HEK293 (cell line): ENCODE results near the gene PIP5KL1.

ENCODE experiments used
- BCL11A ChIP-seq: fragments of 450-650 bp; formaldehyde crosslinking; IDR thresholded peaks from 2 replicates; pipeline ENCODE4 v1.5.1; 2016; ENCODE audit warnings: low read depth, missing biosample characterization, missing genetic modification characterization
- MYNN ChIP-seq: fragments of 450-650 bp; formaldehyde crosslinking; IDR thresholded peaks from 2 replicates; pipeline ENCODE4 v1.5.1; 2016; ENCODE audit warnings: missing biosample characterization, missing genetic modification characterization, borderline replicate concordance
- PRDM1 ChIP-seq: fragments of 450-650 bp; formaldehyde crosslinking; IDR thresholded peaks from 2 replicates; pipeline ENCODE4; 2016; ENCODE audit warnings: missing biosample characterization, missing genetic modification characterization
- REPIN1 ChIP-seq: fragments of 450-650 bp; formaldehyde crosslinking; IDR thresholded peaks from 2 replicates; pipeline ENCODE4 v1.5.1; 2017; ENCODE audit warnings: missing biosample characterization, missing genetic modification characterization, low read depth
- ZBTB1 ChIP-seq: fragments of 450-650 bp; formaldehyde crosslinking; IDR thresholded peaks from 2 replicates; pipeline ENCODE4 v1.5.1; 2016; ENCODE audit warnings: missing biosample characterization, missing genetic modification characterization
- ZEB2 ChIP-seq: fragments of 450-650 bp; formaldehyde crosslinking; IDR thresholded peaks from 2 replicates; pipeline ENCODE4 v1.5.1; 2016; ENCODE audit warnings: missing biosample characterization, missing genetic modification characterization
- ZFP37 ChIP-seq: fragments of 450-650 bp; formaldehyde crosslinking; IDR thresholded peaks from 2 replicates; pipeline ENCODE4 v1.5.1; 2016; ENCODE audit warnings: missing biosample characterization, missing genetic modification characterization
- ZNF133 ChIP-seq: fragments of 450-650 bp; formaldehyde crosslinking; IDR thresholded peaks from 2 replicates; pipeline ENCODE4 v1.5.1; 2016; ENCODE audit warnings: missing biosample characterization, missing genetic modification characterization
- ZNF16 ChIP-seq: fragments of 450-650 bp; formaldehyde crosslinking; IDR thresholded peaks from 2 replicates; pipeline ENCODE4 v1.5.1; 2016; ENCODE audit warnings: low read depth, missing biosample characterization, missing genetic modification characterization
- ZNF248 ChIP-seq: fragments of 450-650 bp; formaldehyde crosslinking; IDR thresholded peaks from 2 replicates; pipeline ENCODE4 v1.5.1; 2017; ENCODE audit warnings: missing biosample characterization, missing genetic modification characterization
- ZNF292 ChIP-seq: fragments of 450-650 bp; formaldehyde crosslinking; IDR thresholded peaks from 2 replicates; pipeline ENCODE4 v1.5.1; 2016; ENCODE audit warnings: low read depth, missing biosample characterization, missing genetic modification characterization, borderline replicate concordance
- ZNF324 ChIP-seq: fragments of 450-650 bp; formaldehyde crosslinking; IDR thresholded peaks from 2 replicates; pipeline ENCODE4 v1.5.1; 2016; ENCODE audit warnings: missing biosample characterization, missing genetic modification characterization
- ZNF335 ChIP-seq: fragments of 450-650 bp; formaldehyde crosslinking; conservative IDR thresholded peaks from 2 replicates; pipeline ENCODE4 v1.5.1; 2016; ENCODE audit warnings: missing biosample characterization, missing genetic modification characterization
- ZNF354C ChIP-seq: fragments of 450-650 bp; formaldehyde crosslinking; IDR thresholded peaks from 2 replicates; pipeline ENCODE4 v1.5.1; 2016; ENCODE audit warnings: missing biosample characterization, missing genetic modification characterization, low read depth, borderline replicate concordance
- ZNF366 ChIP-seq: fragments of 450-650 bp; formaldehyde crosslinking; conservative IDR thresholded peaks from 2 replicates; pipeline ENCODE4 v1.5.1; 2016; ENCODE audit warnings: missing biosample characterization, missing genetic modification characterization
- ZNF514 ChIP-seq: fragments of 450-650 bp; formaldehyde crosslinking; IDR thresholded peaks from 2 replicates; pipeline ENCODE4 v1.5.1; 2016; ENCODE audit warnings: missing biosample characterization, missing genetic modification characterization
- ZNF544 ChIP-seq: fragments of 450-650 bp; formaldehyde crosslinking; IDR thresholded peaks from 2 replicates; pipeline ENCODE4 v1.5.0; 2017; ENCODE audit warnings: missing biosample characterization, missing genetic modification characterization
- ZNF548 ChIP-seq: fragments of 450-650 bp; formaldehyde crosslinking; IDR thresholded peaks from 2 replicates; pipeline ENCODE4 v1.5.1; 2016; ENCODE audit warnings: missing biosample characterization, missing genetic modification characterization
- ZNF549 ChIP-seq: fragments of 450-650 bp; IDR thresholded peaks from 2 replicates; pipeline ENCODE4 v1.5.1; 2018; ENCODE audit warnings: missing biosample characterization, missing genetic modification characterization, mild to moderate bottlenecking, inconsistent platforms, moderate library complexity
- ZNF555 ChIP-seq: fragments of 450-650 bp; formaldehyde crosslinking; conservative IDR thresholded peaks from 2 replicates; pipeline ENCODE4 v1.5.1; 2017; ENCODE audit warnings: missing biosample characterization, mild to moderate bottlenecking, missing genetic modification characterization, inconsistent platforms
- ZNF623 ChIP-seq: fragments of 450-650 bp; formaldehyde crosslinking; IDR thresholded peaks from 2 replicates; pipeline ENCODE4 v1.5.1; 2016; ENCODE audit warnings: missing biosample characterization, missing genetic modification characterization
- ZNF626 ChIP-seq: fragments of 450-650 bp; sonication (Bioruptor Pico); formaldehyde crosslinking; IDR thresholded peaks from 2 replicates; pipeline ENCODE4 v1.5.1; 2018; ENCODE audit warnings: missing biosample characterization, missing genetic modification characterization, inconsistent platforms
- ZNF660 ChIP-seq: fragments of 450-650 bp; IDR thresholded peaks from 2 replicates; pipeline ENCODE4 v1.5.1; 2018; ENCODE audit warnings: missing biosample characterization, mild to moderate bottlenecking, missing genetic modification characterization
- ZNF701 ChIP-seq: fragments of 450-650 bp; formaldehyde crosslinking; IDR thresholded peaks from 2 replicates; pipeline ENCODE4 v1.5.1; 2016; ENCODE audit warnings: missing biosample characterization, missing genetic modification characterization
- ZNF837 ChIP-seq: fragments of 450-650 bp; formaldehyde crosslinking; IDR thresholded peaks from 2 replicates; pipeline ENCODE4 v1.5.1; 2016; ENCODE audit warnings: missing biosample characterization, missing genetic modification characterization
- TF ChIP-seq, protein P1 (sequence below): sonication (generic); formaldehyde crosslinking; IDR thresholded peaks from 2 replicates; pipeline ENCODE4 v1.8.1; 2022; ENCODE audit warnings: mild to moderate bottlenecking, moderate library complexity, missing genetic modification reagents
- TF ChIP-seq, protein P2 (sequence below): fragments of 450-650 bp; formaldehyde crosslinking; IDR thresholded peaks from 2 replicates; pipeline ENCODE4 v1.5.1; 2016; ENCODE audit warnings: missing biosample characterization, missing genetic modification characterization, low read depth
- TF ChIP-seq, protein P3 (sequence below): fragments of 450-650 bp; formaldehyde crosslinking; IDR thresholded peaks from 2 replicates; pipeline ENCODE4 v1.5.1; 2017; ENCODE audit warnings: missing biosample characterization, missing genetic modification characterization
- TF ChIP-seq, protein P4 (sequence below): fragments of 450-650 bp; formaldehyde crosslinking; IDR thresholded peaks from 2 replicates; pipeline ENCODE4 v1.5.1; 2017; ENCODE audit warnings: missing biosample characterization, missing genetic modification characterization
- TF ChIP-seq, protein P5 (sequence below): fragments of 450-650 bp; formaldehyde crosslinking; IDR thresholded peaks from 2 replicates; pipeline ENCODE4 v1.5.1; 2016; ENCODE audit warnings: missing biosample characterization, missing genetic modification characterization
- TF ChIP-seq, protein P6 (sequence below): fragments of 450-650 bp; formaldehyde crosslinking; optimal IDR thresholded peaks from 2 replicates; pipeline ENCODE3; 2016; ENCODE audit warnings: missing biosample characterization, mild to moderate bottlenecking, missing genetic modification characterization

PIP5KL1 gene

DNA sequence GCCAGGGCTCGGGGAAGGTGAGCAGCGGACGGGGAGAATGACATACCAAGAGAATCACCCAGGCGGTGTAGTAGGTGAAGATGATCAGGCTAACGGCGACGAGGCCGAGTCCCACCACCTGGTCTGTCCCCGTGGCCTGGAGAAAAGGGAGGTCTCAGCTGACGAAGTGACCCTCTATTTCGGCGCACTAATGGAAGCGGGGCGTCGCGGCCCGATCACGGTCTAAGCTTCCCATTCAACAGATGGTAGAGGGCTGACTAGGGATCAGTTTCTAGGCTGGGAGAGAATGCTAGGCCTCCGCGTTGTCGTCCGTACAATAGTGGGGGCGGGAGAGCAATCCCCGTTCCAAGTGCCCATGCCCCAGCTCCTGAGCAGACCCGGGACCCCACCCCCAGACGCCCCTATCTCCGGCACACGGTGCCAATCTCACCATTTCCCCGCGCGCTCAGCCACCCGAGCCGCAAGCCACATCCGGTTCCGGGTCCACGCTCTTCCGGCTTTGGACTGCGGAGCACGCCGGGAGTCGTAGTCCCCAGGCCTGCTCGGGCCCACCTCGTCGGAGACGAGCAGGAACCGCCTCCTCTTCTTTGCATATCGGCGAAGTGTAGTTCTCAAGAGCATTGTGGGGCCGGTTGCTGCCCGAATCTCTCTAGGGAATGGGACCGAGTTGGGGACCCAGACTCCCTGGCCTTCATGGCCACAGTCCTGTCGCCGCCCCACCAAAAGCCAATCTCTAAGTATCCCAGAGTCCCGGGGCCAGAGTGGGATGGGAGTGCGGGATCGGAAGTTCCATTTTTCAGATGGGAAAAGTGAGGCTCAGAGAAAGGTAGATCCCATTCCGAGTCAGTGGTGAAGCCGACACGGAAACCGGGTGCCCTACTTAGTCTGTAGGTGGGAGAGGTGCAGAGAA lies 7.1 kb upstream of the PIP5KL1 start, which contains the start of gene DPM2 (continued):
- TF ChIP-seq ZNF16 (no peak), ZNF555 (tag by site-specific recombination) (no peak), REPIN1 (tag by site-specific recombination) (no peak), ZNF248 (tag by site-specific recombination) (no peak), ZNF354C (tag by site-specific recombination) (no peak), ZNF549 (tag by site-specific recombination) (no peak), MYNN (tag by site-specific recombination) (no peak), ZNF335 (tag by site-specific recombination) (peak; percentile 68), ZNF837 (tag by site-specific recombination) (no peak), BCL11A (tag by site-specific recombination) (no peak), ZBTB1 (tag by site-specific recombination) (no peak), ZNF701 (no peak), ZNF626 (tag by site-specific recombination) (no peak), ZNF514 (tag by site-specific recombination) (no peak), ZNF366 (tag by site-specific recombination) (no peak), ZNF660 (tag by site-specific recombination) (no peak), ZNF544 (tag by site-specific recombination) (no peak), ZNF133 (tag by site-specific recombination) (no peak), ZEB2 (tag by site-specific recombination) (no peak), ZNF623 (tag by site-specific recombination) (no peak), ZNF548 (tag by site-specific recombination) (no peak), ZNF324 (0 out of 2 replicates have a peak, but pooled peaks have one; percentile 4), PRDM1 (tag by site-specific recombination) (no peak), ZNF292 (tag by site-specific recombination) (no peak), ZFP37 (tag by site-specific recombination) (no peak)
- TF ChIP-seq, protein P1, sequence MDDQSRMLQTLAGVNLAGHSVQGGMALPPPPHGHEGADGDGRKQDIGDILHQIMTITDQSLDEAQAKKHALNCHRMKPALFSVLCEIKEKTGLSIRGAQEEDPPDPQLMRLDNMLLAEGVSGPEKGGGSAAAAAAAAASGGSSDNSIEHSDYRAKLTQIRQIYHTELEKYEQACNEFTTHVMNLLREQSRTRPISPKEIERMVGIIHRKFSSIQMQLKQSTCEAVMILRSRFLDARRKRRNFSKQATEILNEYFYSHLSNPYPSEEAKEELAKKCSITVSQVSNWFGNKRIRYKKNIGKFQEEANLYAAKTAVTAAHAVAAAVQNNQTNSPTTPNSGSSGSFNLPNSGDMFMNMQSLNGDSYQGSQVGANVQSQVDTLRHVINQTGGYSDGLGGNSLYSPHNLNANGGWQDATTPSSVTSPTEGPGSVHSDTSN (CRISPR knock-in tag) = no peak
- TF ChIP-seq, protein P2, sequence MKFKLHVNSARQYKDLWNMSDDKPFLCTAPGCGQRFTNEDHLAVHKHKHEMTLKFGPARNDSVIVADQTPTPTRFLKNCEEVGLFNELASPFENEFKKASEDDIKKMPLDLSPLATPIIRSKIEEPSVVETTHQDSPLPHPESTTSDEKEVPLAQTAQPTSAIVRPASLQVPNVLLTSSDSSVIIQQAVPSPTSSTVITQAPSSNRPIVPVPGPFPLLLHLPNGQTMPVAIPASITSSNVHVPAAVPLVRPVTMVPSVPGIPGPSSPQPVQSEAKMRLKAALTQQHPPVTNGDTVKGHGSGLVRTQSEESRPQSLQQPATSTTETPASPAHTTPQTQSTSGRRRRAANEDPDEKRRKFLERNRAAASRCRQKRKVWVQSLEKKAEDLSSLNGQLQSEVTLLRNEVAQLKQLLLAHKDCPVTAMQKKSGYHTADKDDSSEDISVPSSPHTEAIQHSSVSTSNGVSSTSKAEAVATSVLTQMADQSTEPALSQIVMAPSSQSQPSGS (tag by site-specific recombination) = no peak
- TF ChIP-seq, protein P3, sequence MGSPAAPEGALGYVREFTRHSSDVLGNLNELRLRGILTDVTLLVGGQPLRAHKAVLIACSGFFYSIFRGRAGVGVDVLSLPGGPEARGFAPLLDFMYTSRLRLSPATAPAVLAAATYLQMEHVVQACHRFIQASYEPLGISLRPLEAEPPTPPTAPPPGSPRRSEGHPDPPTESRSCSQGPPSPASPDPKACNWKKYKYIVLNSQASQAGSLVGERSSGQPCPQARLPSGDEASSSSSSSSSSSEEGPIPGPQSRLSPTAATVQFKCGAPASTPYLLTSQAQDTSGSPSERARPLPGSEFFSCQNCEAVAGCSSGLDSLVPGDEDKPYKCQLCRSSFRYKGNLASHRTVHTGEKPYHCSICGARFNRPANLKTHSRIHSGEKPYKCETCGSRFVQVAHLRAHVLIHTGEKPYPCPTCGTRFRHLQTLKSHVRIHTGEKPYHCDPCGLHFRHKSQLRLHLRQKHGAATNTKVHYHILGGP = no peak
- TF ChIP-seq, protein P4, sequence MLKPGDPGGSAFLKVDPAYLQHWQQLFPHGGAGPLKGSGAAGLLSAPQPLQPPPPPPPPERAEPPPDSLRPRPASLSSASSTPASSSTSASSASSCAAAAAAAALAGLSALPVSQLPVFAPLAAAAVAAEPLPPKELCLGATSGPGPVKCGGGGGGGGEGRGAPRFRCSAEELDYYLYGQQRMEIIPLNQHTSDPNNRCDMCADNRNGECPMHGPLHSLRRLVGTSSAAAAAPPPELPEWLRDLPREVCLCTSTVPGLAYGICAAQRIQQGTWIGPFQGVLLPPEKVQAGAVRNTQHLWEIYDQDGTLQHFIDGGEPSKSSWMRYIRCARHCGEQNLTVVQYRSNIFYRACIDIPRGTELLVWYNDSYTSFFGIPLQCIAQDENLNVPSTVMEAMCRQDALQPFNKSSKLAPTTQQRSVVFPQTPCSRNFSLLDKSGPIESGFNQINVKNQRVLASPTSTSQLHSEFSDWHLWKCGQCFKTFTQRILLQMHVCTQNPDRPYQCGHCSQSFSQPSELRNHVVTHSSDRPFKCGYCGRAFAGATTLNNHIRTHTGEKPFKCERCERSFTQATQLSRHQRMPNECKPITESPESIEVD (tag by site-specific recombination) = no peak
- TF ChIP-seq, protein P5, sequence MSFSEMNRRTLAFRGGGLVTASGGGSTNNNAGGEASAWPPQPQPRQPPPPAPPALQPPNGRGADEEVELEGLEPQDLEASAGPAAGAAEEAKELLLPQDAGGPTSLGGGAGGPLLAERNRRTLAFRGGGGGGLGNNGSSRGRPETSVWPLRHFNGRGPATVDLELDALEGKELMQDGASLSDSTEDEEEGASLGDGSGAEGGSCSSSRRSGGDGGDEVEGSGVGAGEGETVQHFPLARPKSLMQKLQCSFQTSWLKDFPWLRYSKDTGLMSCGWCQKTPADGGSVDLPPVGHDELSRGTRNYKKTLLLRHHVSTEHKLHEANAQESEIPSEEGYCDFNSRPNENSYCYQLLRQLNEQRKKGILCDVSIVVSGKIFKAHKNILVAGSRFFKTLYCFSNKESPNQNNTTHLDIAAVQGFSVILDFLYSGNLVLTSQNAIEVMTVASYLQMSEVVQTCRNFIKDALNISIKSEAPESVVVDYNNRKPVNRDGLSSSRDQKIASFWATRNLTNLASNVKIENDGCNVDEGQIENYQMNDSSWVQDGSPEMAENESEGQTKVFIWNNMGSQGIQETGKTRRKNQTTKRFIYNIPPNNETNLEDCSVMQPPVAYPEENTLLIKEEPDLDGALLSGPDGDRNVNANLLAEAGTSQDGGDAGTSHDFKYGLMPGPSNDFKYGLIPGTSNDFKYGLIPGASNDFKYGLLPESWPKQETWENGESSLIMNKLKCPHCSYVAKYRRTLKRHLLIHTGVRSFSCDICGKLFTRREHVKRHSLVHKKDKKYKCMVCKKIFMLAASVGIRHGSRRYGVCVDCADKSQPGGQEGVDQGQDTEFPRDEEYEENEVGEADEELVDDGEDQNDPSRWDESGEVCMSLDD (tag by site-specific recombination) = peak; percentile 16; the same call in 1 of the 2 replicates
- TF ChIP-seq, protein P6, sequence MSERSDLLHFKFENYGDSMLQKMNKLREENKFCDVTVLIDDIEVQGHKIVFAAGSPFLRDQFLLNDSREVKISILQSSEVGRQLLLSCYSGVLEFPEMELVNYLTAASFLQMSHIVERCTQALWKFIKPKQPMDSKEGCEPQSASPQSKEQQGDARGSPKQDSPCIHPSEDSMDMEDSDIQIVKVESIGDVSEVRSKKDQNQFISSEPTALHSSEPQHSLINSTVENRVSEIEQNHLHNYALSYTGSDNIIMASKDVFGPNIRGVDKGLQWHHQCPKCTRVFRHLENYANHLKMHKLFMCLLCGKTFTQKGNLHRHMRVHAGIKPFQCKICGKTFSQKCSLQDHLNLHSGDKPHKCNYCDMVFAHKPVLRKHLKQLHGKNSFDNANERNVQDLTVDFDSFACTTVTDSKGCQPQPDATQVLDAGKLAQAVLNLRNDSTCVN (tag by site-specific recombination) = peak; percentile 48
